GM12875 (cell line): ENCODE data around the gene COL1A1.

Experiments used
- H3K4me3 ChIP-seq: one replicate; pipeline ENCODE4 v1.5.1; 2011; ENCODE audit warnings: low read depth, low read length, control low read depth
- CTCF ChIP-seq: IDR thresholded peaks from 2 replicates; pipeline ENCODE4 v1.5.1; 2011; ENCODE audit warnings: low read depth, mild to moderate bottlenecking, control low read depth, inconsistent platforms, low read length, moderate library complexity, borderline replicate concordance; ENCODE audit not compliant: insufficient read depth

The COL1A1 gene

DNA sequence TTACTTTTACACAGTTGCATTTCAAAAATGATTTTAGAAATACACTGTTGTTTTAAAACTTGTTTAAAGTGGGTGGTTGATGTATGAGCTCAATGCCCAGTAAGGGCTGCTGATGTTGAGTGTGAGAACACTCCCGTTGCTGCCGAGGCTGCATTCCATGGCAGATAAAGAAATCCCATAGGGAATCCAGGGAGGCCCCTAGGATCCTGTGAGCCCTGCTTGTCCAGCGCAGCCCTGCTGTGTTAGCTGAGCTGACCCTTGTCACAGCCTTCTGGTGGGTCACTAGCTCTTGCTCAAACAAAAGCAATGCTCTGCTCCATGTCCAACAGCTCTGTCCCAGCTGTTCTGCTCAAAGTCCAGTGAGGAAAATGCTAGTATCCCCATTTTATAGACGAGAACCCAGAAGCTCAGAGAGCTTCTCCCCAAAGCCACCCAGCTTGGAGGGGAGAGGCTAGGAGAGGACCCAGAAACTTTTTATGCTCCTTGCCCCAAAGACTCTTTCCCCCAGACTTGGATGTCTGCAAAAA, 18.6 kb upstream of the COL1A1 start:
- TF ChIP-seq CTCF = no peak
- no peak overlapping the region for H3K4me3 ChIP-seq

DNA sequence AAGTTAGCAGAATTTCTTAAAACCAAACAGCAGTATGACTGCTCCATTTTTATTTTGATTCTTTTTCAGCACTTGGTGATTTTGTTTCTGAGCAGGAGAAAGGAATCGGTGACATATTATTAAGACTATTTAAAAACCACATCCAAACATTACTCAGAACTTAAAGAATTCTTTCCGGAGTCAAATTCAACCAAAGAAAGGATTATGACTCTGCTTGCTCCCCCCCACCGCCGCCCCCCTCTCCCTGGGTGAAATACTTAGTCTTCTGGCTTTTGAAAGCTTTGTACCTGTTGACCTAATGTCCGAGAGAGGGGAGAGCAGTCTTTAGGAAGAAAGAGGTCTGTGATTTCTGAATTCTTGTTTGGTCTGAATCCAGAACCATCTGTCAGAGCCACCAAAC, 17.9 kb upstream of the COL1A1 start:
- H3K4me3 ChIP-seq = no peak overlapping the region
- no peak for TF ChIP-seq CTCF

DNA sequence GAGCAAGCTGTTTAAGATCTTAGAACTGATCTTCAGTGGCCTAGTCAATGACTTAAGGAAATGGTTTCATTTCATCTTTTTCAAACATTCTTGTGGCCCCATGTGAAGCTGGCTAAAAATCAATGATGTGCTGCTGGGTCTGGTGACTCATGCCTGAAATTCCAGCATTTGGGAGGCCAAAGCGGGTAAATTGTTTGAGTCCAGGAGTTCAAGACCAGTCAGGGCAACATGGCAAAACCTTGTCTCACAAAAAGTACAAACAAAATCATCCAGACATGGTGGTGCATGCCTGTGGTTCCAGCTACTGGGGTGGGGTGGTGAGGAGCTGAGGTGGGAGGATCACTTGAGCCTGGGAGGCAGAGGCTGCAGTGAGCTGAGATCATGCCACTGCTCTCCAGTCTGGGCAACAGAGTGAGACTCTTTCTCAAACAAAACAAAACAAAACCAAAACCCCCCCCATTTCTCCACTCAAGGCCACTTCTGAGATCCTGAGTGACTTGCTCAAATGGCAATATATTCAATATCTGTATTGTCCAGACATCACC, 17.4 kb upstream of the COL1A1 start:
- no peak overlapping the region for H3K4me3 ChIP-seq
- TF ChIP-seq CTCF = no peak

DNA sequence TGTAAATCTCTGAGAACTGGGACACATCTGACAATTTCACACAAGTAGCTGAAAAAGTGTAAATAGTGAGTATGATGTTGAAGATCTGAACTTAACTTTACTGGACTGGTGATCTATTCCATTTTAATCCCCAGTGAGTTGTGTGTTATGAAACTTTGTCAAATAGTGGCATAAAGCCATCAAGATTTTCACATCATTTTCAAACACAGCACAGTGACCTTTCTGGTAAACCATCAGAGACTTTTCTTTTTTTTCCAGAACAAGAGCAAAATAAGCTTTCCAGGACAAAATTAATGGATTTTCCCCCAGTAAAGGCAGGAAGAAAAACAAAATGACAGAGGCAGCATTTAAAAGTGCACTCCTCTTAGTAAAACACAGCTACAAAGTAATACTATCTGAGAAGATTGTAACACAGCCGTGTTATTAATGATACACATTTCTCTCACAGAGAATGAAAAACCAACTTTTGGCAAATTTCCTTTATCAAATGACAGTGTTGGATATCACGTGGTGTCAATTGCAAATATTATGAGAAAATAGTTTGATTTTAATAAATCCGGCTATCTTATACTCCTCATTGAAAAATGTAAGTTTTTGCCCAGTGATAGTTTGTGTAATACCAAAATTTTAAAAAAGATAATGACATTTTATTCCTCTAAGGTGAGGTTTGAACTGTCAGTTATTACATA, 16.8 kb upstream of the COL1A1 start:
- no peak overlapping the region for H3K4me3 ChIP-seq
- no peak for TF ChIP-seq CTCF

GRCh38 chr17:50217591-50217990, 16.2 kb upstream of the COL1A1 start:
- TF ChIP-seq CTCF = no peak
- H3K4me3 ChIP-seq = no peak overlapping the region

GRCh38 chr17:50214976-50215760, 13.7 kb upstream of the COL1A1 start:
- no peak overlapping the region for H3K4me3 ChIP-seq
- TF ChIP-seq CTCF = no peak
